ENCODE data around the gene NR1D2. TPM values are rescaled to one million over a fixed set of nuclear protein-coding genes. Genes with fewer than 3 reads are reported as not detected.

NR1D2 gene
- total RNA-seq, 1 donor from 2014 or later = 34.0 TPM

DNA sequence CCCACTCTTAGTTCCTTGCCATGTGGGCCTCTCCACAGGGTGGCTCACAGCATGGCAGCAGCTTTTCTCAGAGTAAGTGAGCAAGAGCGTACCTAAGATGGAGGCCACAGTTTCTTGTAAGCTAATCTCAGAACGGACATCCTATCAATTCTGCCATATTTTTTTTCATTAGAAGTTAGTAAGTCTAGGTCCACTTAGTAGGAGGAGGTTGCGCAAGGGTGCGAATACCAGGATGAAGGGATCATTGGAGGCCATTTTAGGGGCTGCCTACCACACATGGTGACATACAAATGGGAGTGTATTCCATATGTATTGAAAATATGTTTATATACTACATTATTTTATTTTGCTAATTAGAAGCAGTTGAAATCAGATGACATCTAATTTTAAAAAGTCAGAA lies 31.5 kb downstream of the NR1D2 start:
- TF ChIP-seq, protein P1, sequence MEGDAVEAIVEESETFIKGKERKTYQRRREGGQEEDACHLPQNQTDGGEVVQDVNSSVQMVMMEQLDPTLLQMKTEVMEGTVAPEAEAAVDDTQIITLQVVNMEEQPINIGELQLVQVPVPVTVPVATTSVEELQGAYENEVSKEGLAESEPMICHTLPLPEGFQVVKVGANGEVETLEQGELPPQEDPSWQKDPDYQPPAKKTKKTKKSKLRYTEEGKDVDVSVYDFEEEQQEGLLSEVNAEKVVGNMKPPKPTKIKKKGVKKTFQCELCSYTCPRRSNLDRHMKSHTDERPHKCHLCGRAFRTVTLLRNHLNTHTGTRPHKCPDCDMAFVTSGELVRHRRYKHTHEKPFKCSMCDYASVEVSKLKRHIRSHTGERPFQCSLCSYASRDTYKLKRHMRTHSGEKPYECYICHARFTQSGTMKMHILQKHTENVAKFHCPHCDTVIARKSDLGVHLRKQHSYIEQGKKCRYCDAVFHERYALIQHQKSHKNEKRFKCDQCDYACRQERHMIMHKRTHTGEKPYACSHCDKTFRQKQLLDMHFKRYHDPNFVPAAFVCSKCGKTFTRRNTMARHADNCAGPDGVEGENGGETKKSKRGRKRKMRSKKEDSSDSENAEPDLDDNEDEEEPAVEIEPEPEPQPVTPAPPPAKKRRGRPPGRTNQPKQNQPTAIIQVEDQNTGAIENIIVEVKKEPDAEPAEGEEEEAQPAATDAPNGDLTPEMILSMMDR (IDR thresholded peaks at IDR 0.05; ENCODE audit: insufficient read depth, low read length, severe bottlenecking) = no peak
- Histone ChIP-seq H3K36me3 (ENCODE audit: control insufficient read depth, insufficient read depth, low read length) (no peaks in the 10 kb centered on the region), H3K4me3 (ENCODE audit: low read depth, low read length) (no peak overlapping the region), H3K27me3 (ENCODE audit: control insufficient read depth, insufficient read depth, low read length) (no peaks in the 10 kb centered on the region)
- DNase-seq (ENCODE audit: low read depth) = no peak
- FAIRE-seq = no peak

DNA sequence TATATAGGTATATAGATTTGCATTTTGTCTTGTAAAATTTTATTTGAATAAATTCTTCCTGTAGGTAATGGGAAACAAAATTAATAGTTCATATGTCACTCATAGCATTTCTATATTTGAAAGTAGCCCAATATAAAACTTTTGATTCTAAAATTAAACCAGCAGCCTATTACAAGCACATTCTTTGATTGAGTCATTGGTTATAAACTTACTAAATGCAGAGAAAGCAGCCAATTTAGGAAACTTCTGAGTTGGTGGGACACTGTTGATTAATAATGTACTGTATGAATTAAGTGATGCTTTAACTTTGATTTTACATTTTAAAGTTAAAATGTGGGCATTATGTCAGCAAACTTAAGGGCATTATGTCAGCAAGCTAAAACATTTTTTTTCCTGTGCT lies 34.5 kb downstream of the NR1D2 start:
- no peak for DNase-seq (ENCODE audit: low read depth)
- FAIRE-seq = no peak
- Histone ChIP-seq H3K27me3 (ENCODE audit: control insufficient read depth, insufficient read depth, low read length) (no peaks in the 10 kb centered on the region), H3K4me3 (ENCODE audit: low read depth, low read length) (no peak overlapping the region), H3K36me3 (ENCODE audit: control insufficient read depth, insufficient read depth, low read length) (no peaks in the 10 kb centered on the region)
- TF ChIP-seq, protein P1 (IDR thresholded peaks at IDR 0.05; ENCODE audit: insufficient read depth, low read length, severe bottlenecking) = no peak

DNA sequence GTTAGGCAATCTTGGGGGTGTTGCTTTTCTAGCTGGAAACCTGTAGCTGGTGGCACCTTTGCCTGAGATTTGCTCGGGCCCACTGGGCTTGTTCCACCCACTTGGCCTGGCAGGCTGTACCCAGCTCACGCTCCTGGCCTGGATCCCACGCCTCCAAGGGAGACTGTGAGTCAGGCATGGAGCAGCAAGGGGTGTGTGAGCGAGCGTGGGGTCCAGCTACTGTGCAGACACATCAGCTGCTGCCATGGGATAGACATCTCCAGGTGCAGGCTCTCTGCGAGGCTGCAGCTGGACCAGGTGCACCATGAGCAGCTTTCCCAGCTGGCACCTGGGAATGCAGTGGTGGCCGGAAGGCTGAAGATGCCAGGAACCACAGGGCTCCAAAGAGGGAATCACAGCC lies 36.0 kb downstream of the NR1D2 start:
- FAIRE-seq = no peak

GRCh38 chr3:23981955-23982354 lies 36.9 kb downstream of the NR1D2 start:
- no peaks in the 10 kb centered on the region for H3K36me3 ChIP-seq (ENCODE audit: control insufficient read depth, insufficient read depth, low read length)
- TF ChIP-seq, protein P1 (IDR thresholded peaks at IDR 0.05; ENCODE audit: insufficient read depth, low read length, severe bottlenecking) = no peak
- no peak for DNase-seq (ENCODE audit: low read depth)
- H3K27me3 ChIP-seq (ENCODE audit: control insufficient read depth, insufficient read depth, low read length) = no peaks in the 10 kb centered on the region
- no peak overlapping the region for H3K4me3 ChIP-seq (ENCODE audit: low read depth, low read length)
- no peak for FAIRE-seq

More for the DNA sequence above, 36.0 kb downstream of the NR1D2 start:
- Histone ChIP-seq H3K27me3 (ENCODE audit: control insufficient read depth, insufficient read depth, low read length) (no peaks in the 10 kb centered on the region), H3K36me3 (ENCODE audit: control insufficient read depth, insufficient read depth, low read length) (no peaks in the 10 kb centered on the region), H3K4me3 (ENCODE audit: low read depth, low read length) (no peak overlapping the region)
- TF ChIP-seq, protein P1 (IDR thresholded peaks at IDR 0.05; ENCODE audit: insufficient read depth, low read length, severe bottlenecking) = no peak
- no peak for DNase-seq (ENCODE audit: low read depth)

DNA sequence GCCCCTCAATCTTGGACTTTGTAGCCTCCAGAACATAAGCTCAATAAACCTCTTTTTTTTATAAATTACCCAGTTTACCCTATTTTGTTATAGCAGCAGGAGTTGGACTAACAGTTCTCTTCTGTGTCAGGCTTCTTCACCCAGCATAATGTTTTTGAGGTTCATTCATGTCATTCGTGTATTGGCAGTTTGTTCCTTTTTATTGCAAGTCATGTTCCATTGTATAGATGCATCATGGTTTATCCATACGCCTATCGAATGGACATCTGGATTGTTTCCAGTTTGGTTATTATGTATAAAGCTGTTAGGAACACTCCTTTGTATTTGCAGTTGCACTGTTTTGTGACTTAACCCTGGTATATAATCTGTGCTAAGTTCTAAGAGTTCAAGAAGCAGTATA lies 39.8 kb downstream of the NR1D2 start:
- TF ChIP-seq, protein P1 (IDR thresholded peaks at IDR 0.05; ENCODE audit: insufficient read depth, low read length, severe bottlenecking) = no peak
- Histone ChIP-seq H3K4me3 (ENCODE audit: low read depth, low read length) (no peak overlapping the region), H3K36me3 (ENCODE audit: control insufficient read depth, insufficient read depth, low read length) (no peaks in the 10 kb centered on the region), H3K27me3 (ENCODE audit: control insufficient read depth, insufficient read depth, low read length) (no peaks in the 10 kb centered on the region)
- FAIRE-seq = no peak
- DNase-seq (ENCODE audit: low read depth) = no peak

DNA sequence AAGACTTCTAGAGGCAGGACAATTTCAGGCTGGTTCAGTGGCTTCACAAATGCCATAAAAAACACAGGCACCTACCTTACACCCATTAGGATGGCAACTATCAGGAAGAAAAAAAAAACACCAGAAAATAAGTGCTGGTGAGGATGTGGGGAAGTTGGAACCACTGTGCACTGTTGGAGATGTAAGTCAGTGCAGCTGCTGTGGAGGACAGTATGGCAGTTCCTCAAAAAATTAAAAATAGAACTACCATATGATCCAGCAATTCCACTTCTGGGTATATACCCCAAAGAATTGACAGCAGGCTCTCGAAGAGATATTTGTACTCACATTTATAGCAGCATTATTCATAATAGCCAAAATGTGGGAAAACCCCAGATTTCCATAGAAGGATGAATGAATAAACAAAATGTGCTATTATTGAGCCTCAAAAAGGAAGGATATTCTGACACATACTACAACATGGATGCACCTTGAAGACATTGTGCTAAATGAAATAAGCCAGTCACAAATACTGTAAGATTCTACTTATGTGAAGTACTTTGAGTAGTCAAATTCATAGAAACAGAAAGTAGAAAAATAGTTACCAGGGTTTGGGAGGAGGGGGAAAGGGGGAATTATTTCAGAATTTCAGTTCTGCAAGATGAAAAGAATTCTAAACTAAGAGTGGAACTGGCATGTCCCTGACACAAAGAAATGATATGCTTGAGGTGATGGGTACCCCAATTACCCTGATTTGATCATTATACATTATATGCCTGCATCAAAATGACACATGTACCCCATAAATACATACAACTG lies 40.9 kb downstream of the NR1D2 start:
- Histone ChIP-seq H3K27me3 (ENCODE audit: control insufficient read depth, insufficient read depth, low read length) (no peaks in the 10 kb centered on the region), H3K4me3 (ENCODE audit: low read depth, low read length) (no peak overlapping the region), H3K36me3 (ENCODE audit: control insufficient read depth, insufficient read depth, low read length) (no peaks in the 10 kb centered on the region)
- DNase-seq (ENCODE audit: low read depth) (no peak), FAIRE-seq (no peak)
- TF ChIP-seq, protein P1 (IDR thresholded peaks at IDR 0.05; ENCODE audit: insufficient read depth, low read length, severe bottlenecking) = no peak

Data from bronchial epithelial cell (primary cell).